GM23248 (cell line): ENCODE data around the gene MSANTD2. TPM values are rescaled to one million over a fixed set of nuclear protein-coding genes. Genes with fewer than 3 reads are reported as not detected.

Source experiments
- DNase-seq: peaks from one replicate; pipeline ENCODE4 v3.0.0-alpha.2; 2015
- H2AFZ ChIP-seq: fragments of 200-600 bp; sonication (generic); 2 replicates; pipeline ENCODE4 v1.6.1; 2016; ENCODE audit warnings: antibody characterized with exemption
- H3F3A ChIP-seq: fragments of 200-600 bp; sonication (generic); 2 replicates; pipeline ENCODE4 v1.6.1; 2016; ENCODE audit warnings: mild to moderate bottlenecking, antibody characterized with exemption, mixed run types; ENCODE audit not compliant: insufficient read depth
- H3K27ac ChIP-seq: fragments of 200-600 bp; sonication (generic); 2 replicates; pipeline ENCODE4 v1.5.1; 2016; ENCODE audit warnings: mild to moderate bottlenecking
- H3K27me3 ChIP-seq: fragments of 200-600 bp; sonication (generic); replicated peaks from 2 replicates; pipeline ENCODE4 v1.6.1; 2016; ENCODE audit warnings: mild to moderate bottlenecking; ENCODE audit not compliant: insufficient read depth
- H3K36me3 ChIP-seq: fragments of 200-600 bp; sonication (generic); 2 replicates; pipeline ENCODE4 v1.6.1; 2016; ENCODE audit warnings: low read depth, mild to moderate bottlenecking
- H3K4me1 ChIP-seq: fragments of 200-600 bp; sonication (generic); 2 replicates; pipeline ENCODE4 v1.6.1; 2016; ENCODE audit warnings: mild to moderate bottlenecking; ENCODE audit not compliant: insufficient read depth
- H3K4me2 ChIP-seq: fragments of 200-600 bp; sonication (generic); one replicate; pipeline ENCODE4 v1.6.1; 2016; ENCODE audit warnings: mild to moderate bottlenecking; ENCODE audit not compliant: unreplicated experiment
- H3K4me3 ChIP-seq: fragments of 200-600 bp; sonication (generic); 2 replicates; pipeline ENCODE4 v1.5.1; 2016; ENCODE audit warnings: mild to moderate bottlenecking
- H3K79me2 ChIP-seq: fragments of 200-600 bp; sonication (generic); 2 replicates; pipeline ENCODE4 v1.6.1; 2016; ENCODE audit warnings: mild to moderate bottlenecking; ENCODE audit not compliant: insufficient read depth
- H3K9ac ChIP-seq: fragments of 200-600 bp; sonication (generic); 2 replicates; pipeline ENCODE4 v1.6.1; 2016; ENCODE audit warnings: mild to moderate bottlenecking
- H3K9me2 ChIP-seq: fragments of 200-600 bp; sonication (generic); 2 replicates; pipeline ENCODE4 v1.6.1; 2016; ENCODE audit warnings: mixed run types, mild to moderate bottlenecking, moderate library complexity; ENCODE audit not compliant: insufficient read depth
- H3K9me3 ChIP-seq: fragments of 200-600 bp; sonication (generic); one replicate; pipeline ENCODE4 v1.6.1; 2017; ENCODE audit warnings: low read depth
- H4K20me1 ChIP-seq: fragments of 200-600 bp; sonication (generic); 2 replicates; pipeline ENCODE4 v1.6.0; 2016; ENCODE audit not compliant: insufficient read depth
- EZH2 ChIP-seq: fragments of 200-600 bp; sonication (generic); IDR thresholded peaks from 2 replicates; pipeline ENCODE4 v1.6.1; 2018; ENCODE audit warnings: antibody characterized with exemption, mild to moderate bottlenecking; ENCODE audit not compliant: insufficient read depth, poor library complexity, severe bottlenecking
- EZH2phosphoT487 ChIP-seq: fragments of 200-600 bp; sonication (generic); IDR thresholded peaks from 2 replicates; pipeline ENCODE4 v1.6.1; 2018; ENCODE audit warnings: antibody characterized with exemption, moderate library complexity, mild to moderate bottlenecking, low read depth; ENCODE audit not compliant: insufficient read depth
- WGBS, 2 experiments: methylation state at CpG; one replicate each; pipeline ENCODE4 v1.1.6; 2015 to 2017; ENCODE audit warnings: low lambda C conversion rate in 2 of 2, low coverage in 1 of 2; ENCODE audit errors: missing lambda C conversion rate in 2 of 2; 5-methylcytosine and 5-hydroxymethylcytosine counted together
- in situ Hi-C: fragments of 300-500 bp; cut with MboI; formaldehyde crosslinking; loops from 2 replicates; pipeline ENCODE4 v1.15.0; 2020
- polyA plus RNA-seq: library from polyadenylated mRNA; unstranded; fragments of >200 nt; fragmentation: Nextera tagmentation; extraction: Ambion mirVana; gene quantifications from 2 replicates; pipeline ENCODE4 v1.2.1, GENCODE V29; 2016
- total RNA-seq: library from RNA; depleted of rRNA; stranded (reverse); fragments of >200 nt; shearing (Covaris generic); gene quantifications from 2 replicates; pipeline ENCODE4 v1.2.3, GENCODE V29; 2014

MSANTD2 gene
- total and polyA plus RNA-seq, 2 experiments from 2014 or later = 6.0 to 8.4 TPM

- Histone ChIP-seq H3F3A (no peaks in the 10 kb centered on the region), H3K9ac (no peak overlapping the region), H2AFZ (no peak overlapping the region), H3K27me3 (no peaks in the 10 kb centered on the region; the same call in 1 of the 2 replicates), H3K4me1 (no peaks in the 10 kb centered on the region), H3K79me2 (no peaks in the 10 kb centered on the region), H3K4me3 (no peak overlapping the region), H4K20me1 (no peaks in the 10 kb centered on the region), H3K9me2 (no peaks in the 10 kb centered on the region), H3K9me3 (no peaks in the 10 kb centered on the region), H3K4me2 (no peak overlapping the region), H3K27ac (no peak overlapping the region), H3K36me3 (no peaks in the 10 kb centered on the region)
- in situ Hi-C loops = loop anchor here (10.0 kb wide), 1 partner anchor 166 kb away; no protein-coding TSS in a partner anchor
- 62 to 73% methylated on average over 3 of the region's 3 CpGs for WGBS, 2 experiments
- no peak for TF ChIP-seq EZH2
- TF ChIP-seq EZH2phosphoT487 = no peak
- DNase-seq = no peak
Observed at GRCh38 chr11:124830749-124831148, 30.5 kb upstream of the MSANTD2 start.

- Histone ChIP-seq H3K27ac (no peak overlapping the region), H3K4me1 (no peaks in the 10 kb centered on the region), H2AFZ (no peak overlapping the region), H3K9me3 (no peaks in the 10 kb centered on the region), H3K4me2 (no peak overlapping the region), H3F3A (no peaks in the 10 kb centered on the region), H4K20me1 (no peaks in the 10 kb centered on the region), H3K36me3 (no peaks in the 10 kb centered on the region), H3K4me3 (no peak overlapping the region), H3K79me2 (no peaks in the 10 kb centered on the region), H3K9me2 (no peaks in the 10 kb centered on the region), H3K27me3 (no peaks in the 10 kb centered on the region; the same call in 1 of the 2 replicates), H3K9ac (no peak overlapping the region)
- TF ChIP-seq EZH2 (no peak), EZH2phosphoT487 (no peak)
- in situ Hi-C loops = loop anchor here (10.0 kb wide), 1 partner anchor 165 kb away; no protein-coding TSS in a partner anchor
- WGBS, 2 experiments = 36 to 37% methylated on average over 3 of the region's 3 CpGs
- peak; percentile 42 for DNase-seq
Observed at GRCh38 chr11:124829986-124830385, 29.8 kb upstream of the MSANTD2 start.

GRCh38 chr11:124825876-124826275, 25.7 kb upstream of the MSANTD2 start:
- 28% methylated on average over 3 of the region's 3 CpGs for WGBS, 2 experiments
- no peak overlapping the region for H3K4me2 ChIP-seq
- H3F3A ChIP-seq = no peaks in the 10 kb centered on the region
- in situ Hi-C loops = no loop called here
- H3K4me3 ChIP-seq = no peak overlapping the region
- no peaks in the 10 kb centered on the region for H3K79me2 ChIP-seq
- no peaks in the 10 kb centered on the region for H3K9me2 ChIP-seq
- peaks cover 7% of the 10 kb centered on the region for H3K27me3 ChIP-seq
- H3K9me3 ChIP-seq = no peaks in the 10 kb centered on the region
- no peak for DNase-seq
- TF ChIP-seq EZH2phosphoT487 = no peak
- no peak for TF ChIP-seq EZH2
- no peaks in the 10 kb centered on the region for H3K36me3 ChIP-seq
- H3K4me1 ChIP-seq = no peaks in the 10 kb centered on the region
- H4K20me1 ChIP-seq = no peaks in the 10 kb centered on the region
- no peak overlapping the region for H3K27ac ChIP-seq
- no peak overlapping the region for H2AFZ ChIP-seq
- H3K9ac ChIP-seq = no peak overlapping the region

- Histone ChIP-seq H3K9me3 (no peaks in the 10 kb centered on the region), H3K27ac (no peak overlapping the region), H3K4me3 (no peak overlapping the region), H3K4me2 (no peak overlapping the region), H3K79me2 (no peaks in the 10 kb centered on the region), H3K36me3 (no peaks in the 10 kb centered on the region), H3K9ac (no peak overlapping the region), H3K4me1 (no peaks in the 10 kb centered on the region), H3K27me3 (peaks cover 19% of the 10 kb centered on the region; the same call in 1 of the 2 replicates), H2AFZ (no peak overlapping the region), H4K20me1 (no peaks in the 10 kb centered on the region), H3K9me2 (no peaks in the 10 kb centered on the region), H3F3A (no peaks in the 10 kb centered on the region)
- in situ Hi-C loops = no loop called here
- TF ChIP-seq EZH2phosphoT487 = no peak
- TF ChIP-seq EZH2 = no peak
- WGBS, 2 experiments = 47 to 51% methylated on average over 8 of the region's 8 CpGs
- DNase-seq = no peak
Observed at GRCh38 chr11:124823512-124824376, 23.5 kb upstream of the MSANTD2 start.
